Measurements from ENCODE around the gene SLC25A51. TPM values are rescaled to one million over a fixed set of nuclear protein-coding genes. Genes with fewer than 3 reads are reported as not detected.
A peak's percentile ranks its signal among the peaks of the same experiment; 100 is the strongest.
"Not testable (repeated sequence)": the region's sequence is repeated elsewhere in the genome, so short reads cannot be mapped to it uniquely, and the experiment has no call there.

SLC25A51 gene
- total RNA-seq, 3 donors from 2014 or later, result 20.6 to 32.2 (median 22.4) TPM

- TF ChIP-seq CTCF (IDR thresholded peaks at IDR 0.05), result no peak
- DNase-seq (no peak), ATAC-seq (peak; percentile 2)
- H3K4me1 ChIP-seq (ENCODE audit: low read depth), result peaks cover 17% of the 10 kb centered on the region
- peak overlapping the region; percentile 56 for H3K4me3 ChIP-seq
- H3K9me3 ChIP-seq, result no peaks in the 10 kb centered on the region
- no peaks in the 10 kb centered on the region for H3K36me3 ChIP-seq (ENCODE audit: low read depth)
- intact Hi-C loops (cut with DNase I, micrococcal nuclease), result loop anchor here in 1 of 2 donors (10.0 kb wide), 1 partner anchor 262 kb away; no protein-coding TSS in a partner anchor
Observed at GRCh38 chr9:37902796-37903646, 906 bp downstream of the SLC25A51 start.

- H3K4me1 ChIP-seq (ENCODE audit: low read depth), result peaks cover 17% of the 10 kb centered on the region
- H3K4me3 ChIP-seq, result no peak overlapping the region
- no peaks in the 10 kb centered on the region for H3K36me3 ChIP-seq (ENCODE audit: low read depth)
- TF ChIP-seq CTCF (IDR thresholded peaks at IDR 0.05), result no peak
- intact Hi-C loops (cut with DNase I, micrococcal nuclease), result loop anchor here in 1 of 2 donors (10.0 kb wide), 1 partner anchor 263 kb away; no protein-coding TSS in a partner anchor
- H3K9me3 ChIP-seq, result no peaks in the 10 kb centered on the region
- DNase-seq (no peak), ATAC-seq (no peak)
Observed at GRCh38 chr9:37902131-37902530, 1.8 kb downstream of the SLC25A51 start.

GRCh38 chr9:37899041-37899440, 4.9 kb downstream of the SLC25A51 start:
- H3K4me3 ChIP-seq, result no peak overlapping the region
- ATAC-seq (no peak), DNase-seq (no peak)
- TF ChIP-seq CTCF (IDR thresholded peaks at IDR 0.05), result no peak
- intact Hi-C loops (cut with DNase I, micrococcal nuclease), result no loop called here
- peaks cover 5% of the 10 kb centered on the region for H3K36me3 ChIP-seq (ENCODE audit: low read depth)
- H3K4me1 ChIP-seq (ENCODE audit: low read depth), result peaks cover 11% of the 10 kb centered on the region
- H3K9me3 ChIP-seq, result no peaks in the 10 kb centered on the region

GRCh38 chr9:37897665-37898064, 6.3 kb downstream of the SLC25A51 start:
- ATAC-seq, result no peak
- no peak overlapping the region for H3K4me3 ChIP-seq
- H3K36me3 ChIP-seq (ENCODE audit: low read depth), result peaks cover 5% of the 10 kb centered on the region
- TF ChIP-seq CTCF (IDR thresholded peaks at IDR 0.05), result no peak
- H3K9me3 ChIP-seq, result no peaks in the 10 kb centered on the region
- intact Hi-C loops (cut with DNase I, micrococcal nuclease), result no loop called here
- H3K4me1 ChIP-seq (ENCODE audit: low read depth), result peaks cover 6% of the 10 kb centered on the region
- DNase-seq, result no peak

DNA sequence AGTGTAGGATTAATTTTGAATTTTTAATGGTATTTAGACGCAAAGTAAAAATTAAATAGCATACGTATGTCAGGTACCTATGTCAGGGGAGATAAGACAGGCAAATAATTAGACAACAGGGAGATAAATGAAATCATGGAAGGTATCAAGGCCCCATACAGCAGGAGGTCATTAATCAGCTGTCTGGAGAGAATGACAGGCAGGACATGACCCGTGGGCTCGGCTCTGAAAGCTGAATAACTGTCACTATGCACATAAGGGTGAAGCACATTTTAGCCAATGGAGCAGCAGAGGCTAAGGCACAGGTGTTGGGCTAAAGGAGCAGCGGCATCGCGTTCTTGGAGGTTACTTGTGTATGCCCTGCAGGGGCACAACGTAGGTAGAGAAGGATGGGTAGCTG, 11.9 kb downstream of the SLC25A51 start:
- TF ChIP-seq CTCF (IDR thresholded peaks at IDR 0.05), result no peak
- H3K9me3 ChIP-seq, result no peaks in the 10 kb centered on the region
- no peaks in the 10 kb centered on the region for H3K4me1 ChIP-seq (ENCODE audit: low read depth)
- intact Hi-C loops (cut with DNase I, micrococcal nuclease), result no loop called here
- no peak overlapping the region for H3K4me3 ChIP-seq
- ATAC-seq (no peak), DNase-seq (no peak)
- peaks cover 5% of the 10 kb centered on the region for H3K36me3 ChIP-seq (ENCODE audit: low read depth)

- intact Hi-C loops (cut with DNase I, micrococcal nuclease); H3K9me3 ChIP-seq; DNase-seq; ATAC-seq; H3K4me1 ChIP-seq (ENCODE audit: low read depth); H3K4me3 ChIP-seq; H3K36me3 ChIP-seq (ENCODE audit: low read depth): not testable (repeated sequence)
Observed at GRCh38 chr9:37891042-37891441, 12.9 kb downstream of the SLC25A51 start.

All from mucosa of descending colon (tissue), 3 donors.